Measurements from ENCODE around the gene ATP5PD. TPM values are rescaled to one million over a fixed set of nuclear protein-coding genes. Genes with fewer than 3 reads are reported as not detected.
A peak's percentile ranks its signal among the peaks of the same experiment; 100 is the strongest.

ATP5PD gene
- total RNA-seq, 1 experiment from 2014 or later: 383 TPM

- ATAC-seq (no peak), DNase-seq (ENCODE audit: low spot score) (no peak)
- ChIA-PET CTCF (interaction anchor here (0.6 to 1.9 kb wide), 10 partner anchors 13 to 172 kb away, joined by 3 to 13 read pairs (median 4); no protein-coding TSS in a partner anchor), POLR2A (no interaction called here)
- Mint-ChIP-seq H3K27ac (peak overlapping the region; percentile 91), H3K36me3 (peaks cover 5% of the 10 kb centered on the region; the same call in 1 of the 2 replicates), H3K4me1 (peaks cover 58% of the 10 kb centered on the region), H3K27me3 (ENCODE audit: low read depth) (no peaks in the 10 kb centered on the region; the same call in 1 of the 2 replicates), H3K9me3 (no peaks in the 10 kb centered on the region), H3K4me3 (peak overlapping the region; percentile 45)
- peak; percentile 46 for TF ChIP-seq GABPB1 (CRISPR knock-in tag; IDR thresholded peaks at IDR 0.05)
- no peak for TF ChIP-seq GRHL2 (CRISPR knock-in tag; IDR thresholded peaks at IDR 0.05; ENCODE audit: insufficient replicate concordance, severe bottlenecking)
Observed at GRCh38 chr17:75090871-75091854, 44.4 kb upstream of the ATP5PD start.

GRCh38 chr17:75088465-75089417 lies 42.0 kb upstream of the ATP5PD start:
- no peaks in the 10 kb centered on the region for H3K36me3 Mint-ChIP-seq

More at GRCh38 chr17:75088465-75089417, 42.0 kb upstream of the ATP5PD start:
- no peaks in the 10 kb centered on the region; the same call in 1 of the 2 replicates for H3K27me3 Mint-ChIP-seq (ENCODE audit: low read depth)
- peak overlapping the region; percentile 86 for H3K4me3 Mint-ChIP-seq
- H3K4me1 Mint-ChIP-seq: peaks cover 66% of the 10 kb centered on the region
- TF ChIP-seq NR1H2 (CRISPR knock-in tag; IDR thresholded peaks at IDR 0.05) (no peak), CREB1 (CRISPR knock-in tag; IDR thresholded peaks at IDR 0.05) (no peak), ZNF423 (CRISPR knock-in tag; IDR thresholded peaks at IDR 0.05) (no peak), NFYB (CRISPR knock-in tag; conservative IDR thresholded peaks at IDR 0.05; ENCODE audit: low read depth) (no peak), PRRX2 (CRISPR knock-in tag; IDR thresholded peaks at IDR 0.05) (no peak), PREB (CRISPR knock-in tag; IDR thresholded peaks at IDR 0.05; ENCODE audit: borderline replicate concordance) (no peak), ZNF219 (CRISPR knock-in tag; IDR thresholded peaks at IDR 0.05; ENCODE audit: borderline replicate concordance) (no peak), ZNF512 (CRISPR knock-in tag; IDR thresholded peaks at IDR 0.05; ENCODE audit: borderline replicate concordance) (no peak), ERG (CRISPR knock-in tag; IDR thresholded peaks at IDR 0.05) (no peak)
- no peaks in the 10 kb centered on the region for H3K9me3 Mint-ChIP-seq
- peak overlapping the region; percentile 61 for H3K27ac Mint-ChIP-seq
- ChIA-PET POLR2A (interaction anchor here (0.5 to 2.5 kb wide), 9 partner anchors 10 to 84 kb away, joined by 3 to 9 read pairs (median 4); partner anchors contain the start of genes ARMC7 and JPT1), CTCF (interaction anchor here (0.5 to 3.1 kb wide), 22 partner anchors 8 to 219 kb away, joined by 3 to 32 read pairs (median 8); partner anchors contain the start of genes MIF4GD, MRPL58, NT5C and NUP85)
- ATAC-seq (peak; percentile 5), DNase-seq (ENCODE audit: low spot score) (no peak)

Measured in WTC11 (cell line).